Trophoblast cell (in vitro differentiated cells and primary cell): ENCODE data around the gene METRN.

Experiments used
- DNase-seq, 2 donors: peaks; one replicate each; pipeline ENCODE4 v3.0.0-alpha.2; 2016
- H2AFZ ChIP-seq: 2 replicates; pipeline ENCODE4 v1.6.1; 2013; ENCODE audit warnings: low read length, moderate library complexity, mild to moderate bottlenecking; ENCODE audit not compliant: insufficient read depth, poor library complexity
- H2AK5ac ChIP-seq: 2 replicates; pipeline ENCODE4 v1.6.1; 2013; ENCODE audit warnings: mild to moderate bottlenecking, low read length
- H2BK120ac ChIP-seq: 2 replicates; pipeline ENCODE4 v1.6.1; 2013; ENCODE audit warnings: low read length, mild to moderate bottlenecking, moderate library complexity; ENCODE audit not compliant: insufficient read depth, poor library complexity
- H2BK12ac ChIP-seq: 2 replicates; pipeline ENCODE4 v1.6.1; 2013; ENCODE audit warnings: mild to moderate bottlenecking, low read length, moderate library complexity
- H2BK5ac ChIP-seq: 2 replicates; pipeline ENCODE4 v1.6.1; 2013; ENCODE audit warnings: low read length, low read depth, moderate library complexity, mild to moderate bottlenecking; ENCODE audit not compliant: poor library complexity
- H3K14ac ChIP-seq: 2 replicates; pipeline ENCODE4 v1.6.1; 2013; ENCODE audit warnings: mild to moderate bottlenecking, low read length
- H3K18ac ChIP-seq: 2 replicates; pipeline ENCODE4 v1.6.1; 2013; ENCODE audit warnings: mild to moderate bottlenecking, low read length
- H3K23ac ChIP-seq: 2 replicates; pipeline ENCODE4 v1.6.1; 2013; ENCODE audit warnings: low read length
- H3K27ac ChIP-seq: 2 replicates; pipeline ENCODE4 v1.5.1; 2013; ENCODE audit warnings: low read depth, mild to moderate bottlenecking, inconsistent platforms, low read length, moderate library complexity
- H3K27me3 ChIP-seq: 2 replicates; pipeline ENCODE4 v1.6.1; 2013; ENCODE audit warnings: inconsistent platforms, mild to moderate bottlenecking, low read length, moderate library complexity; ENCODE audit not compliant: insufficient read depth
- H3K36me3 ChIP-seq, 2 experiments: 1 replicate in 1 of 2; 2 replicates in 1 of 2; pipeline ENCODE4 v1.6.1; 2013; ENCODE audit warnings: low read length in 2 of 2, mild to moderate bottlenecking in 2 of 2, moderate library complexity in 1 of 2; ENCODE audit not compliant: insufficient read depth in 2 of 2, control insufficient read depth in 1 of 2
- H3K4ac ChIP-seq: 2 replicates; pipeline ENCODE4 v1.6.1; 2013; ENCODE audit warnings: low read depth, mild to moderate bottlenecking, low read length, moderate library complexity
- H3K4me1 ChIP-seq, 2 experiments: 1 replicate in 1 of 2; 2 replicates in 1 of 2; pipeline ENCODE4 v1.6.1; 2013; ENCODE audit warnings: low read length in 2 of 2, mild to moderate bottlenecking in 2 of 2, moderate library complexity in 1 of 2; ENCODE audit not compliant: insufficient read depth in 2 of 2, control insufficient read depth in 1 of 2
- H3K4me2 ChIP-seq: 2 replicates; pipeline ENCODE4 v1.6.1; 2013; ENCODE audit warnings: inconsistent platforms, mild to moderate bottlenecking, low read length, moderate library complexity
- H3K4me3 ChIP-seq: 2 replicates; pipeline ENCODE4 v1.5.1; 2013; ENCODE audit warnings: mild to moderate bottlenecking, low read depth, low read length, inconsistent platforms
- H3K79me1 ChIP-seq: one replicate; pipeline ENCODE4 v1.6.1; 2013; ENCODE audit warnings: low read length
- H3K79me2 ChIP-seq: 2 replicates; pipeline ENCODE4 v1.6.1; 2013; ENCODE audit warnings: low read length, mild to moderate bottlenecking; ENCODE audit not compliant: control insufficient read depth, insufficient read depth, poor library complexity
- H3K9ac ChIP-seq: 2 replicates; pipeline ENCODE4 v1.6.1; 2013; ENCODE audit warnings: mild to moderate bottlenecking, low read length
- H3K9me3 ChIP-seq: 2 replicates; pipeline ENCODE4 v1.6.1; 2013; ENCODE audit warnings: low read depth, mild to moderate bottlenecking, control low read depth, inconsistent platforms, low read length; ENCODE audit not compliant: insufficient read depth
- H4K12ac ChIP-seq: 2 replicates; pipeline ENCODE4 v1.6.1; 2013; ENCODE audit warnings: low read depth, mild to moderate bottlenecking, low read length, moderate library complexity
- H4K8ac ChIP-seq: 2 replicates; pipeline ENCODE4 v1.6.1; 2013; ENCODE audit warnings: low read depth, mild to moderate bottlenecking, low read length, moderate library complexity
- H4K91ac ChIP-seq: one replicate; pipeline ENCODE4 v1.6.1; 2013; ENCODE audit warnings: low read depth, mild to moderate bottlenecking, low read length, moderate library complexity
- WGBS: extraction: QIAGEN DNeasy Blood & Tissue Kit; methylation state at CpG from one replicate; pipeline ENCODE4 v1.1.7; 2013; ENCODE audit warnings: missing lambda C conversion rate; ENCODE audit not compliant: insufficient read length, insufficient coverage; ENCODE audit errors: extremely low coverage; 5-methylcytosine and 5-hydroxymethylcytosine counted together

Gene METRN

DNA sequence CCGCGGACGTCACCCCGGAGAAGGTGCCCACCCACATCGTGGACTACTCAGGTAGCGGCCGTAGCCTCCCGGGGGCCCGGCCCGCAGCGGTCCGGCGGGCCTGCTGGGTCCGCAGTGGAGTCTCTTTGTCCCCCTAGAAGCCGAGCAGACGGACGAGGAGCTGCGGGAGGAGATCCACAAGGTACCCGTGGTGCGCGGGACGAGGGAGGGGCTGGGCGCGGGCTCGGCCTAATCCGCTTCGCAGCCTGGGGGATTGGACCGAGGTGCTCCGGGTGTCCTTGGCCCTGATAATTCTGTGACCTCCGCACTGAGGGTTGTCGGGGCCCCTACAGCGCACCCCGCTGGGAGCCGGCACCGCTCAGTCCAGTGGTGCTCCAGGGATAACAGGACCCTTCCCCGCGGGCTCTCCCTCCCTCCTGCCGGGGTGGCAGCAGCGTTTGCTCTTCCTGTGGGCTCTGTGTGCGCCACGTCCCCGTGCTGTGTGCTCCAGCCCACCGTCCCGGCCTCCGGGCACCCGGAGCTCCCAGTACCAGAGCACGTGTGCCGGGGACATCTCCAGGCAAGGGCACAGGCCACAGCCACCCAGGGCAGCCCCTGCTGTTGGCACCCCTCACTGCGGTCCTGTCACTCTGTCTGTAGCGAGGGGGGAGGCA, 46.3 kb upstream of the METRN start:
- DNase-seq = peak in 1 of 2 donors; percentile 28
- H4K8ac ChIP-seq = peak overlapping the region; percentile 87
- H3K4me1 ChIP-seq = peaks cover 7% of the 10 kb centered on the region in 2 experiments
- H3K4me2 ChIP-seq = peak overlapping the region; percentile 67
- H3K79me2 ChIP-seq = peaks cover 8% of the 10 kb centered on the region
- H3K9me3 ChIP-seq = no peaks in the 10 kb centered on the region
- H3K4ac ChIP-seq = peak overlapping the region; percentile 97
- H3K27me3 ChIP-seq = no peaks in the 10 kb centered on the region
- no peak overlapping the region for H2BK12ac ChIP-seq
- peak overlapping the region; percentile 77 for H3K18ac ChIP-seq
- H2AFZ ChIP-seq = peak overlapping the region; percentile 61
- H3K27ac ChIP-seq = no peak overlapping the region
- H3K4me3 ChIP-seq = peak overlapping the region; percentile 98
- no CpG with 5 or more reads among the region's 50 CpGs for WGBS
- H3K23ac ChIP-seq = no peak overlapping the region
- peak overlapping the region; percentile 90 for H3K9ac ChIP-seq
- peak overlapping the region; percentile 90 for H3K14ac ChIP-seq
- H3K36me3 ChIP-seq = peaks cover 48% of the 10 kb centered on the region in 2 experiments
- H4K12ac ChIP-seq = peak overlapping the region; percentile 85
- H4K91ac ChIP-seq = peak overlapping the region; percentile 93
- peaks cover 5% of the 10 kb centered on the region for H3K79me1 ChIP-seq
- H2BK5ac ChIP-seq = peak overlapping the region; percentile 51
- peak overlapping the region; percentile 91 for H2AK5ac ChIP-seq
- H2BK120ac ChIP-seq = peak overlapping the region; percentile 87

DNA sequence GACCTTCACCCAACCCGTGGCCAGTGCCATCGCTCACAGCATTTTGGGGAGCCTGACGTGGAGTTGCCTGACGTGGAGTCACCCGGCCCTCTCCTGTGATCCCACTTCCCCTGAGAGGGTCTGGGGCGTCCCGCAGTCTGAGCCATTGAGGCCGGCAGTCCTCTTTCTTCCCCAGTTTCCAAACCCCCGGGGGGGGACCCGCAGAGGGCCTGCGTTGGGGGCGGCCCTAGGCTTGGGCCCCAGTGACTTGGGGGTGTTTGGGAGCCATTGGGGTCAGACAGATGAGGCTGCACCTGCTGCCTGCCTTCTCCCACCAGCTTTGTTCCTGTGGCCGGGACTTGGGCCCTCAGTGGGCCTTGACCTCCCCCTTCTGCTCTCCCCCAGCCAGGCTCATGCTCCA, 45.3 kb upstream of the METRN start:
- no peak for DNase-seq
- H4K8ac ChIP-seq = no peak overlapping the region
- H3K4ac ChIP-seq = no peak overlapping the region
- H3K36me3 ChIP-seq = peaks cover 54 to 56% of the 10 kb centered on the region in 2 experiments
- H2BK12ac ChIP-seq = no peak overlapping the region
- H2AK5ac ChIP-seq = no peak overlapping the region
- H3K27me3 ChIP-seq = no peaks in the 10 kb centered on the region
- H3K18ac ChIP-seq = no peak overlapping the region
- no peak overlapping the region for H3K9ac ChIP-seq
- H4K12ac ChIP-seq = no peak overlapping the region
- H3K4me1 ChIP-seq = peaks cover 7% of the 10 kb centered on the region in 2 experiments
- peaks cover 8% of the 10 kb centered on the region for H3K79me2 ChIP-seq
- no peak overlapping the region for H2BK120ac ChIP-seq
- H3K27ac ChIP-seq = no peak overlapping the region
- H3K9me3 ChIP-seq = no peaks in the 10 kb centered on the region
- no peak overlapping the region for H3K4me2 ChIP-seq
- WGBS = no CpG with 5 or more reads among the region's 13 CpGs
- no peak overlapping the region for H2BK5ac ChIP-seq
- no peak overlapping the region for H4K91ac ChIP-seq
- no peak overlapping the region for H3K14ac ChIP-seq
- H3K79me1 ChIP-seq = peaks cover 5% of the 10 kb centered on the region
- H2AFZ ChIP-seq = no peak overlapping the region
- no peak overlapping the region for H3K23ac ChIP-seq
- H3K4me3 ChIP-seq = no peak overlapping the region

DNA sequence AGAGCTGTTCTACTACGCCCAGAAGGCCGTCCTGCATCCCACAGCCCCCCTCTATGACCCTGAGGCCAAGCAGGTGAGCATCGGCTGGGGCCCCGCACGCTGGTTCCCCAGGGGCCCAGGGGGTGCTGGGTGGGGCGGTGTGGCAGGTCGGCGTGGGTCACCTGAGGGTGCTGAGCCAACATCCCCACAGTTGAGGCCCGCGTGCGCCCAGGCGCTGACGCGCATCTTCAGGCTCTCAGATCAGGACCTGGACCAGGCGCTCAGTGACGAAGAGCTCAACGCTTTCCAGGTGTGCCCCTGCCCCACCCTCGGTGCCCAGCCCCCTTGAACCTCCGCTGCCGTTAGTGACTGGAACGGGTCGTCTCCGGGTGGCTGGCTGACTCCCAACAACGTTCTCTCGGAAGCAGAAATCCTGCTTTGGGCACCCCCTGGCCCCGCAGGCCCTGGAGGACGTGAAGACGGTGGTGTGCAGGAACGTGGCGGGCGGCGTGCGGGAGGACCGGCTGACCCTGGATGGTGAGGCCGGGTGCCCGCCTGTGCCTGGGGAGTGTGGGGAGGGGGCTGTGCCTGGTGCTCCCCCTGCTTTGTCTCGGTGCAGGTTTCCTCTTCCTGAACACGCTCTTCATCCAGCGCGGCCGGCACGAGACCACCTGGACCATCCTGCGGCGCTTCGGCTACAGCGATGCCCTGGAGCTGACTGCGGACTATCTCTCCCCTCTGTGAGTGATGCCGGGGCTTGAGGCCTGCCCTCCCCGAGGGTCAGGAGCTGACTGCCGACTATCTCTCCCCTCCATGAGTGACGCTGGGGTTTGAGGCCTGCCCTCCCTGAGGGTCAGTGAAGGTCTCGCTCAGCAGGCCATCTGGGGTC, 44.2 kb upstream of the METRN start:
- Histone ChIP-seq H3K79me2 (peaks cover 8% of the 10 kb centered on the region), H3K23ac (no peak overlapping the region), H2AK5ac (no peak overlapping the region), H4K8ac (no peak overlapping the region), H3K4me3 (no peak overlapping the region), H3K4me2 (no peak overlapping the region), H2BK120ac (no peak overlapping the region), H3K4me1 (peaks cover 13 to 15% of the 10 kb centered on the region in 2 experiments), H3K79me1 (peaks cover 5% of the 10 kb centered on the region), H4K12ac (no peak overlapping the region), H3K9me3 (no peaks in the 10 kb centered on the region), H3K14ac (no peak overlapping the region), H4K91ac (no peak overlapping the region), H3K36me3 (peaks cover 54 to 56% of the 10 kb centered on the region in 2 experiments), H3K27me3 (peaks cover 3% of the 10 kb centered on the region), H3K18ac (no peak overlapping the region), H2BK5ac (no peak overlapping the region), H2AFZ (no peak overlapping the region), H3K9ac (no peak overlapping the region), H2BK12ac (no peak overlapping the region), H3K4ac (no peak overlapping the region), H3K27ac (no peak overlapping the region)
- DNase-seq = no peak
- WGBS = no CpG with 5 or more reads among the region's 52 CpGs

DNA sequence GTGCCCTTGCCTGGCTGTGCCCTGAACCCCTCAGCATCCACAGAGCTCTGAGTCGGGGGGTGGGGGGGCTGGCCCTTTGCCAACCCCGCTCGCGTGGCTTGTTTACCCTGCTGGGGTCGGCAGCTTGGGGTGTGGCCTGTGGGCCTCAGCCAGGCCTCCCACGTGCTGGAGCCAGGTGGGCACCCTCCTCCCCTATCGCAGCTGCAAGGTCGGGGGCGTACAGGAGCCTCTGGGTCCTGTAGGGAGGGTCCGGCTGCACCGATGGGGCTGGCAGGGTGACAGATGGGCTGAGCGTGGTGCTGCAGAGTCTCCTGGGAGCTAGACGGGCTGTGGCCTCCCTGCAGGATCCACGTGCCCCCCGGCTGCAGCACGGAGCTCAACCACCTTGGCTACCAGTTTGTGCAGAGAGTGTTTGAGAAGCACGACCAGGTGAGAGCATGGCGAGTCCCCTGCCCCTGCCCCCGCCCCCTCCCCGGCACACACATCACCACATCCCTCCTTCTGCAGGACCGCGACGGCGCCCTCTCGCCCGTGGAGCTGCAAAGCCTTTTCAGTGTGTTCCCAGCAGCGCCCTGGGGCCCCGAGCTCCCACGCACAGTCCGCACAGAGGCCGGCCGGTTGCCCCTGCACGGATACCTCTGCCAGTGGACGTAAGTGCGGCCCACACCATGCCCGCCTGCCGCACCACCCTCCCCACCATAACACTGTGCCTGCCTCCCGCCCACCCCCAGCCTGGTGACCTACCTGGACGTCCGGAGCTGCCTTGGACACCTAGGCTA, 43.4 kb upstream of the METRN start:
- WGBS = no CpG with 5 or more reads among the region's 40 CpGs

More for the DNA sequence above, 43.4 kb upstream of the METRN start:
- Histone ChIP-seq H2AFZ (no peak overlapping the region), H3K79me1 (peaks cover 5% of the 10 kb centered on the region), H2BK120ac (no peak overlapping the region), H3K79me2 (peaks cover 8% of the 10 kb centered on the region), H2BK12ac (no peak overlapping the region), H3K27ac (no peak overlapping the region), H3K23ac (no peak overlapping the region), H4K8ac (no peak overlapping the region), H3K4me2 (no peak overlapping the region), H3K36me3 (peaks cover 54 to 56% of the 10 kb centered on the region in 2 experiments), H2AK5ac (no peak overlapping the region), H4K91ac (no peak overlapping the region), H3K18ac (no peak overlapping the region), H3K14ac (no peak overlapping the region), H2BK5ac (no peak overlapping the region), H3K9ac (no peak overlapping the region), H3K9me3 (peaks cover 2% of the 10 kb centered on the region), H4K12ac (no peak overlapping the region), H3K4me1 (peaks cover 13 to 15% of the 10 kb centered on the region in 2 experiments), H3K4ac (no peak overlapping the region), H3K4me3 (no peak overlapping the region), H3K27me3 (peaks cover 3% of the 10 kb centered on the region)
- DNase-seq = no peak
